Posterior vena cava (tissue), 2 donors: ENCODE results near the gene ZNF330. TPM values are rescaled to one million over a fixed set of nuclear protein-coding genes. Genes with fewer than 3 reads are reported as not detected.
"Not testable (repeated sequence)": the region's sequence is repeated elsewhere in the genome, so short reads cannot be mapped to it uniquely, and the experiment has no call there.

Experiments used
- DNase-seq: peaks from one replicate; pipeline ENCODE4 v3.0.0-alpha.2; 2020; ENCODE audit warnings: low spot score
- intact Hi-C, 2 donors: fragments of 100-400 bp; cut with DNase I; formaldehyde crosslinking; loops; one replicate each; pipeline versions ENCODE4 v1.14.1 to v1.14.2; 2022 to 2023
- total RNA-seq, 2 donors: library from RNA; stranded (reverse); fragmentation: NEBNext Ultra II Directional; extraction: Animal tissue kit (Norgen Biotek cat#: 25700); gene quantifications; one replicate each; pipeline ENCODE4 v1.2.1, GENCODE V29; 2021
- donor health status: DM: yes; HTN: yes; CAD: no.
- donor health status: DM: yes; HTN: yes; CAD: no.

ZNF330 gene
- total RNA-seq, 2 donors from 2014 or later: 27.9 to 38.9 TPM

- DNase-seq, intact Hi-C loops: not testable (repeated sequence)
Measured at GRCh38 chr4:141227280-141227679, 6.6 kb downstream of the ZNF330 start.

GRCh38 chr4:141229408-141230101 lies 8.9 kb downstream of the ZNF330 start:
- DNase-seq: no peak
- intact Hi-C loops: no loop called here

- no peak for DNase-seq
- intact Hi-C loops: no loop called here
Measured at GRCh38 chr4:141233673-141234072, 13.0 kb downstream of the ZNF330 start.

GRCh38 chr4:141238186-141238585 lies 17.5 kb downstream of the ZNF330 start:
- intact Hi-C loops: no loop called here

GRCh38 chr4:141240259-141240658 lies 19.6 kb downstream of the ZNF330 start:
- intact Hi-C loops: no loop called here
- no peak for DNase-seq

More at GRCh38 chr4:141238186-141238585, 17.5 kb downstream of the ZNF330 start:
- DNase-seq: no peak

- intact Hi-C loops: no loop called here
Measured at GRCh38 chr4:141240671-141241070, 20.0 kb downstream of the ZNF330 start.

GRCh38 chr4:141241986-141242385 lies 21.3 kb downstream of the ZNF330 start:
- DNase-seq: no peak
- intact Hi-C loops: no loop called here

More at GRCh38 chr4:141240671-141241070, 20.0 kb downstream of the ZNF330 start:
- no peak for DNase-seq

GRCh38 chr4:141244419-141244818 lies 23.7 kb downstream of the ZNF330 start:
- intact Hi-C loops: no loop called here
- DNase-seq: no peak

- DNase-seq: no peak
- intact Hi-C loops: no loop called here
Measured at GRCh38 chr4:141246243-141246642, 25.5 kb downstream of the ZNF330 start.

GRCh38 chr4:141246683-141247429 lies 26.2 kb downstream of the ZNF330 start:
- no peak for DNase-seq
- intact Hi-C loops: no loop called here

GRCh38 chr4:141247430-141247780 lies 26.7 kb downstream of the ZNF330 start:
- no peak for DNase-seq
- intact Hi-C loops: no loop called here

GRCh38 chr4:141248029-141248428 lies 27.3 kb downstream of the ZNF330 start:
- intact Hi-C loops: no loop called here
- DNase-seq: no peak

GRCh38 chr4:141248486-141248885 lies 27.8 kb downstream of the ZNF330 start:
- intact Hi-C loops: no loop called here
- DNase-seq: no peak

- intact Hi-C loops: no loop called here
- DNase-seq: no peak
Measured at GRCh38 chr4:141254326-141254725, 33.6 kb downstream of the ZNF330 start.

GRCh38 chr4:141255016-141255415 lies 34.3 kb downstream of the ZNF330 start:
- intact Hi-C loops: no loop called here

GRCh38 chr4:141258558-141258957 lies 37.9 kb downstream of the ZNF330 start:
- intact Hi-C loops: no loop called here
- no peak for DNase-seq

More at GRCh38 chr4:141255016-141255415, 34.3 kb downstream of the ZNF330 start:
- DNase-seq: no peak

GRCh38 chr4:141275834-141276233 lies 55.1 kb downstream of the ZNF330 start:
- intact Hi-C loops: no loop called here
- DNase-seq: no peak

GRCh38 chr4:141283152-141283551 lies 62.5 kb downstream of the ZNF330 start:
- intact Hi-C loops: no loop called here

GRCh38 chr4:141283563-141283962 lies 62.9 kb downstream of the ZNF330 start:
- no peak for DNase-seq
- intact Hi-C loops: no loop called here

More at GRCh38 chr4:141283152-141283551, 62.5 kb downstream of the ZNF330 start:
- no peak for DNase-seq
